Activated T-helper 1 cell treated with anti-CD3 and anti-CD28 coated beads, Interleukin-2, amount 50 U/mL, for 16 hours (primary cell): ENCODE results near the gene CACNA1I.

ENCODE experiments used
- DNase-seq, 2 donors: peaks; one replicate each; pipeline ENCODE4 v3.0.0-alpha.2; 2020; ENCODE audit warnings: low read depth in 1 of 2, low spot score in 1 of 2

Gene CACNA1I

GRCh38 chr22:39535357-39535725 lies 35.2 kb upstream of the CACNA1I start:
- no peak for DNase-seq

GRCh38 chr22:39535831-39536449 lies 34.6 kb upstream of the CACNA1I start:
- no peak for DNase-seq

GRCh38 chr22:39536711-39537110 lies 33.8 kb upstream of the CACNA1I start:
- DNase-seq = no peak

- DNase-seq = no peak
Measured at GRCh38 chr22:39537975-39538374, 32.6 kb upstream of the CACNA1I start.

- no peak for DNase-seq
Measured at GRCh38 chr22:39543095-39543494, 27.5 kb upstream of the CACNA1I start.

GRCh38 chr22:39545386-39546365 lies 24.9 kb upstream of the CACNA1I start:
- DNase-seq = peak in 1 of 2 donors; percentile 52

GRCh38 chr22:39546889-39547586 lies 23.5 kb upstream of the CACNA1I start:
- no peak for DNase-seq

- DNase-seq = no peak
Measured at GRCh38 chr22:39547587-39547947, 23.0 kb upstream of the CACNA1I start.

- no peak for DNase-seq
Measured at GRCh38 chr22:39553429-39553828, 17.1 kb upstream of the CACNA1I start.

- no peak for DNase-seq
Measured at GRCh38 chr22:39554151-39554550, 16.4 kb upstream of the CACNA1I start.

- no peak for DNase-seq
Measured at GRCh38 chr22:39556970-39557841, 13.3 kb upstream of the CACNA1I start.

- no peak for DNase-seq
Measured at GRCh38 chr22:39558254-39558727, 12.3 kb upstream of the CACNA1I start.

GRCh38 chr22:39558950-39559349 lies 11.6 kb upstream of the CACNA1I start:
- DNase-seq = no peak

- no peak for DNase-seq
Measured at GRCh38 chr22:39559456-39560105, 11.0 kb upstream of the CACNA1I start.

- DNase-seq = no peak
Measured at GRCh38 chr22:39560127-39560526, 10.4 kb upstream of the CACNA1I start.

GRCh38 chr22:39562839-39563489 lies 7.6 kb upstream of the CACNA1I start:
- DNase-seq = no peak

- DNase-seq = no peak
Measured at GRCh38 chr22:39563571-39564428, 6.8 kb upstream of the CACNA1I start.

- no peak for DNase-seq
Measured at GRCh38 chr22:39565414-39565944, 5.1 kb upstream of the CACNA1I start.
